ENCODE measurements around the gene TMEM223. TPM values are rescaled to one million over a fixed set of nuclear protein-coding genes. Genes with fewer than 3 reads are reported as not detected.

TMEM223 gene
- total and polyA plus RNA-seq, 9 of the 15 experiments (the other 6 are each of a cell fraction or from before 2014, with no cell fraction given) = 5.9 to 34.5 (median 19.6) TPM

DNA sequence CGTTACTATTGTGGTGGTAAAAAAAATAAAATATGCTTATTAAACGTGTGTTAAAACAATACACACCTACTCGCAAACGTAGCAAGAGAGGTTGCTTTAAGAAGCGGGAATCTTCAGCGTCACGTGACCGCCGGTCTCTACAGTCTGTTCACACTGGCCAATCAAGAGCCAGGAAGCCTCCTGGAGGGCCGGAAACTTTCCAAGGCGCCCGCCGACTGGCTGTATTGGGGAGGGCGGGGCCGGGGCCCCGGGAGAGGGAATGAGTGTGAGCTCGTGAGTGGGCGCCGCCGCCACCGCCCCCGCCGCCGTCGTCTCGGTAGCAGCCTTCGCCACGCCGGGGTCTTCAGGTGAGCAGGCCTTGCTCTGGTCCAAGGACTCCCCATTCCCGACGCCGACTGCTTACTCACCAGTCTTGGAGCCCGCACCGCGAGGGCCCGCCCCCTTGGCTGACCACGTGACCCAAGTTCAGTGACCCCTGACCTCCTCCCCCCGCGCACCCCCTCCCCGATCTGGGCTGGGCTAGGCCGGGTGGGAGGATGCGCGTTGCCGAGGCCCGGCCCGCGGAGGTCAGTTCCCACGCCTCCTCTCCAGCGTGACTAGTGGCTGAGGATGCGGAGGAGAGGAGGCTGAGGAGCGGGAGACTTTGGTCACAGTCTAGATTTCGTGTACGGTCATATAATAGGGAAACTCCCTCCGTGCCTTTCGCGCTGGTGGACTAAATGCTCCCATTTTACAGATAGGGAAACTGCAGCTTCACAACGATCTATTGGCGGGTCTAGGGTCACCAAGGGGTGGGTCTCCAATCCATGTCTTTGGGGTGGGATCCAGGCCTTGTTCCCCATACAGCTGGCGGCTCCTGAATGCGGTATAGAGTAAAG lies 20.4 kb downstream of the TMEM223 start, which contains the start of gene TAF6L (continued):
- TF ChIP-seq, protein P1, sequence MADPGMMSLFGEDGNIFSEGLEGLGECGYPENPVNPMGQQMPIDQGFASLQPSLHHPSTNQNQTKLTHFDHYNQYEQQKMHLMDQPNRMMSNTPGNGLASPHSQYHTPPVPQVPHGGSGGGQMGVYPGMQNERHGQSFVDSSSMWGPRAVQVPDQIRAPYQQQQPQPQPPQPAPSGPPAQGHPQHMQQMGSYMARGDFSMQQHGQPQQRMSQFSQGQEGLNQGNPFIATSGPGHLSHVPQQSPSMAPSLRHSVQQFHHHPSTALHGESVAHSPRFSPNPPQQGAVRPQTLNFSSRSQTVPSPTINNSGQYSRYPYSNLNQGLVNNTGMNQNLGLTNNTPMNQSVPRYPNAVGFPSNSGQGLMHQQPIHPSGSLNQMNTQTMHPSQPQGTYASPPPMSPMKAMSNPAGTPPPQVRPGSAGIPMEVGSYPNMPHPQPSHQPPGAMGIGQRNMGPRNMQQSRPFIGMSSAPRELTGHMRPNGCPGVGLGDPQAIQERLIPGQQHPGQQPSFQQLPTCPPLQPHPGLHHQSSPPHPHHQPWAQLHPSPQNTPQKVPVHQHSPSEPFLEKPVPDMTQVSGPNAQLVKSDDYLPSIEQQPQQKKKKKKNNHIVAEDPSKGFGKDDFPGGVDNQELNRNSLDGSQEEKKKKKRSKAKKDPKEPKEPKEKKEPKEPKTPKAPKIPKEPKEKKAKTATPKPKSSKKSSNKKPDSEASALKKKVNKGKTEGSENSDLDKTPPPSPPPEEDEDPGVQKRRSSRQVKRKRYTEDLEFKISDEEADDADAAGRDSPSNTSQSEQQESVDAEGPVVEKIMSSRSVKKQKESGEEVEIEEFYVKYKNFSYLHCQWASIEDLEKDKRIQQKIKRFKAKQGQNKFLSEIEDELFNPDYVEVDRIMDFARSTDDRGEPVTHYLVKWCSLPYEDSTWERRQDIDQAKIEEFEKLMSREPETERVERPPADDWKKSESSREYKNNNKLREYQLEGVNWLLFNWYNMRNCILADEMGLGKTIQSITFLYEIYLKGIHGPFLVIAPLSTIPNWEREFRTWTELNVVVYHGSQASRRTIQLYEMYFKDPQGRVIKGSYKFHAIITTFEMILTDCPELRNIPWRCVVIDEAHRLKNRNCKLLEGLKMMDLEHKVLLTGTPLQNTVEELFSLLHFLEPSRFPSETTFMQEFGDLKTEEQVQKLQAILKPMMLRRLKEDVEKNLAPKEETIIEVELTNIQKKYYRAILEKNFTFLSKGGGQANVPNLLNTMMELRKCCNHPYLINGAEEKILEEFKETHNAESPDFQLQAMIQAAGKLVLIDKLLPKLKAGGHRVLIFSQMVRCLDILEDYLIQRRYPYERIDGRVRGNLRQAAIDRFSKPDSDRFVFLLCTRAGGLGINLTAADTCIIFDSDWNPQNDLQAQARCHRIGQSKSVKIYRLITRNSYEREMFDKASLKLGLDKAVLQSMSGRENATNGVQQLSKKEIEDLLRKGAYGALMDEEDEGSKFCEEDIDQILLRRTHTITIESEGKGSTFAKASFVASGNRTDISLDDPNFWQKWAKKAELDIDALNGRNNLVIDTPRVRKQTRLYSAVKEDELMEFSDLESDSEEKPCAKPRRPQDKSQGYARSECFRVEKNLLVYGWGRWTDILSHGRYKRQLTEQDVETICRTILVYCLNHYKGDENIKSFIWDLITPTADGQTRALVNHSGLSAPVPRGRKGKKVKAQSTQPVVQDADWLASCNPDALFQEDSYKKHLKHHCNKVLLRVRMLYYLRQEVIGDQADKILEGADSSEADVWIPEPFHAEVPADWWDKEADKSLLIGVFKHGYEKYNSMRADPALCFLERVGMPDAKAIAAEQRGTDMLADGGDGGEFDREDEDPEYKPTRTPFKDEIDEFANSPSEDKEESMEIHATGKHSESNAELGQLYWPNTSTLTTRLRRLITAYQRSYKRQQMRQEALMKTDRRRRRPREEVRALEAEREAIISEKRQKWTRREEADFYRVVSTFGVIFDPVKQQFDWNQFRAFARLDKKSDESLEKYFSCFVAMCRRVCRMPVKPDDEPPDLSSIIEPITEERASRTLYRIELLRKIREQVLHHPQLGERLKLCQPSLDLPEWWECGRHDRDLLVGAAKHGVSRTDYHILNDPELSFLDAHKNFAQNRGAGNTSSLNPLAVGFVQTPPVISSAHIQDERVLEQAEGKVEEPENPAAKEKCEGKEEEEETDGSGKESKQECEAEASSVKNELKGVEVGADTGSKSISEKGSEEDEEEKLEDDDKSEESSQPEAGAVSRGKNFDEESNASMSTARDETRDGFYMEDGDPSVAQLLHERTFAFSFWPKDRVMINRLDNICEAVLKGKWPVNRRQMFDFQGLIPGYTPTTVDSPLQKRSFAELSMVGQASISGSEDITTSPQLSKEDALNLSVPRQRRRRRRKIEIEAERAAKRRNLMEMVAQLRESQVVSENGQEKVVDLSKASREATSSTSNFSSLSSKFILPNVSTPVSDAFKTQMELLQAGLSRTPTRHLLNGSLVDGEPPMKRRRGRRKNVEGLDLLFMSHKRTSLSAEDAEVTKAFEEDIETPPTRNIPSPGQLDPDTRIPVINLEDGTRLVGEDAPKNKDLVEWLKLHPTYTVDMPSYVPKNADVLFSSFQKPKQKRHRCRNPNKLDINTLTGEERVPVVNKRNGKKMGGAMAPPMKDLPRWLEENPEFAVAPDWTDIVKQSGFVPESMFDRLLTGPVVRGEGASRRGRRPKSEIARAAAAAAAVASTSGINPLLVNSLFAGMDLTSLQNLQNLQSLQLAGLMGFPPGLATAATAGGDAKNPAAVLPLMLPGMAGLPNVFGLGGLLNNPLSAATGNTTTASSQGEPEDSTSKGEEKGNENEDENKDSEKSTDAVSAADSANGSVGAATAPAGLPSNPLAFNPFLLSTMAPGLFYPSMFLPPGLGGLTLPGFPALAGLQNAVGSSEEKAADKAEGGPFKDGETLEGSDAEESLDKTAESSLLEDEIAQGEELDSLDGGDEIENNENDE (IDR thresholded peaks at IDR 0.05; ENCODE audit: low read depth, low read length) = no peak
- TF ChIP-seq ZNF696 (CRISPR knock-in tag; conservative IDR thresholded peaks at IDR 0.05) = no peak
- no peak for TF ChIP-seq ESRRB (CRISPR knock-in tag; IDR thresholded peaks at IDR 0.05; ENCODE audit: borderline replicate concordance)
- TF ChIP-seq ZNF431 (CRISPR knock-in tag; IDR thresholded peaks at IDR 0.05) = no peak
- no peak for TF ChIP-seq SMAD2 (IDR thresholded peaks at IDR 0.05; ENCODE audit: low read depth, low read length)
- TF ChIP-seq RFX1 (IDR thresholded peaks at IDR 0.05) = no peak
- TF ChIP-seq, protein P2, sequence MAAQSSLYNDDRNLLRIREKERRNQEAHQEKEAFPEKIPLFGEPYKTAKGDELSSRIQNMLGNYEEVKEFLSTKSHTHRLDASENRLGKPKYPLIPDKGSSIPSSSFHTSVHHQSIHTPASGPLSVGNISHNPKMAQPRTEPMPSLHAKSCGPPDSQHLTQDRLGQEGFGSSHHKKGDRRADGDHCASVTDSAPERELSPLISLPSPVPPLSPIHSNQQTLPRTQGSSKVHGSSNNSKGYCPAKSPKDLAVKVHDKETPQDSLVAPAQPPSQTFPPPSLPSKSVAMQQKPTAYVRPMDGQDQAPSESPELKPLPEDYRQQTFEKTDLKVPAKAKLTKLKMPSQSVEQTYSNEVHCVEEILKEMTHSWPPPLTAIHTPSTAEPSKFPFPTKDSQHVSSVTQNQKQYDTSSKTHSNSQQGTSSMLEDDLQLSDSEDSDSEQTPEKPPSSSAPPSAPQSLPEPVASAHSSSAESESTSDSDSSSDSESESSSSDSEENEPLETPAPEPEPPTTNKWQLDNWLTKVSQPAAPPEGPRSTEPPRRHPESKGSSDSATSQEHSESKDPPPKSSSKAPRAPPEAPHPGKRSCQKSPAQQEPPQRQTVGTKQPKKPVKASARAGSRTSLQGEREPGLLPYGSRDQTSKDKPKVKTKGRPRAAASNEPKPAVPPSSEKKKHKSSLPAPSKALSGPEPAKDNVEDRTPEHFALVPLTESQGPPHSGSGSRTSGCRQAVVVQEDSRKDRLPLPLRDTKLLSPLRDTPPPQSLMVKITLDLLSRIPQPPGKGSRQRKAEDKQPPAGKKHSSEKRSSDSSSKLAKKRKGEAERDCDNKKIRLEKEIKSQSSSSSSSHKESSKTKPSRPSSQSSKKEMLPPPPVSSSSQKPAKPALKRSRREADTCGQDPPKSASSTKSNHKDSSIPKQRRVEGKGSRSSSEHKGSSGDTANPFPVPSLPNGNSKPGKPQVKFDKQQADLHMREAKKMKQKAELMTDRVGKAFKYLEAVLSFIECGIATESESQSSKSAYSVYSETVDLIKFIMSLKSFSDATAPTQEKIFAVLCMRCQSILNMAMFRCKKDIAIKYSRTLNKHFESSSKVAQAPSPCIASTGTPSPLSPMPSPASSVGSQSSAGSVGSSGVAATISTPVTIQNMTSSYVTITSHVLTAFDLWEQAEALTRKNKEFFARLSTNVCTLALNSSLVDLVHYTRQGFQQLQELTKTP (IDR thresholded peaks at IDR 0.05; ENCODE audit: low read depth in 1 of 2, partially characterized antibody in 2 of 2) = peak in 1 of 2 experiments; percentile 81
- peak; percentile 98 for TF ChIP-seq NR2C2 (CRISPR knock-in tag; IDR thresholded peaks at IDR 0.05)
- peak; percentile 99 for TF ChIP-seq NR2C2 (tag; IDR thresholded peaks at IDR 0.05)
- TF ChIP-seq NFE2 (IDR thresholded peaks at IDR 0.05; ENCODE audit: low read depth) = no peak
- no peak for TF ChIP-seq ZNF282 (CRISPR knock-in tag; IDR thresholded peaks at IDR 0.05)

Measured in K562 (cell line).